HG02852 (cell line): ENCODE data around the gene C11orf65.
"Not testable (repeated sequence)": the region's sequence is repeated elsewhere in the genome, so short reads cannot be mapped to it uniquely, and the experiment has no call there.

Experiments
- ATAC-seq: cut with Tn5 transposase; IDR thresholded peaks from one replicate; pipeline ENCODE4 v1.9.1; 2021; ENCODE audit warnings: mild to moderate bottlenecking, moderate library complexity; ENCODE audit not compliant: unreplicated experiment

C11orf65 gene

DNA sequence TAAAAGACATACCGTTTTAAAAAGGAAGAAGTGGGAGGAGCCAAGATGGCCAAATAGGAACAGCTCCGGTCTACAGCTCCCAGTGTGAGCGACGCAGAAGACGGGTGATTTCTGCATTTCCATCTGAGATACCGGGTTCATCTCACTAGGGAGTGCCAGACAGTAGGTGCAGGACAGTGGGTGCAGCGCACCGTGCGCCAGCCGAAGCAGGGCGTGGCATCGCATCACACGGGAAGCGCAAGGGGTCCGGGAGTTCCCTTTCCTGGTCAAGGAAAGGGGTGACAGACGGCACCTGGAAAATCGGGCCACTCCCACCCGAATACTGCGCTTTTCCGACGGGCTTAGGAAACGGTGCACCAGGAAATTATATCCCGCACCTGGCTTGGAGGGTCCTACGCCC lies 93.8 kb downstream of the C11orf65 start:
- not testable (repeated sequence) for ATAC-seq

DNA sequence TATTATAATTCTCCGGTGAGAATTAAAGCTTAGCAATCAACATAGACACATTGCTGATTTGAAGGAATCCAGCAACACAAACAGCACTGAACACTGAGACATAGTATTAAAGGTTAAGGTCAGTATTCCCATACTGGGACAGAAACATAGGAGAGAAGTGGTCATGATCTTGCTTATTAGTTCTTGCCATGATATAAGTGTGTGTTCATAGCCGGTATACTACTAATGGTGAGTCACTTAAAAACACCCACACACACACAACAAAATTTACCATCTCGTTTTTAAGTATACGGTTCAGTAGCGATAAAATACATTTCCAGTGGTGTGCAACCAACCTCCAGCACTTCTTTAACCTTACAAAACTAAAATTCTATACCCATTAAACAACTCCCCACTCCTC lies 96.3 kb downstream of the C11orf65 start:
- no peak for ATAC-seq

DNA sequence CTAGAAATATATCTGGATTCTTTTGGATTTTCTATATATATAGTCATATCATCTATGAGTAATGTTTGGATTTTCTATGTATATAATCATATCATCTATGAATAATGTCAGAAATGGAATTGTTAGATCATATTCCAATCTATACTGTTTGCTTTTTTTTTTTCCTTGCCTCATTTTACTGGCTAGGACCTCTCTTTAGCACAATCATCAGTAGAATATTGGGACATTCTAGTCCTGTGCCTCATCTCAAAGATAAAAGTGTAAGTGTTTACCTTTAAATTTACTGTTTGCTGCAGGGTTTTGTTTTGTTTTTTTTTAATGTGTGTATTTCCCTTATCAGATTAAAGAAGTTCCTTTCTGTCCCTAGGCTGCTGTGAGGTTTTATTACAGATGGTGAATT lies 97.0 kb downstream of the C11orf65 start:
- no peak for ATAC-seq

DNA sequence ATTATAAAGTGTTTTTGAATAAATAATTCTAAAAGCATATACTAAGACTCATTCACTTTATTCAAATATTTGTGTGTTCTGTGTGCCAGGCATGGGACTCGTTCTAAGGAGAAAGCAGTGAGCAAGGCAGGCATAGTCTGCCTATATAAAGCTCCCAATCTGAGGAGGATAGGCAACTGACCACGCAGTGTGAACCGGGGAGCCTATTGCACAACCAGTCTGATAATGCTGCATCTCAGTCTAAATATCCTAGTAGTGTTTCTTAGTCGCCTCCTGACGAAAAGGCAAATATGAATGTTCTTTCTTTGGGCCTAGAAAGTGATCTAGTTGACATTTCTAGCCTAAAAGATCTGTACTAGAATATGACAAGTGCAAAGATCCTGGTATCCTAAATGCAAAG lies 98.3 kb downstream of the C11orf65 start:
- no peak for ATAC-seq

DNA sequence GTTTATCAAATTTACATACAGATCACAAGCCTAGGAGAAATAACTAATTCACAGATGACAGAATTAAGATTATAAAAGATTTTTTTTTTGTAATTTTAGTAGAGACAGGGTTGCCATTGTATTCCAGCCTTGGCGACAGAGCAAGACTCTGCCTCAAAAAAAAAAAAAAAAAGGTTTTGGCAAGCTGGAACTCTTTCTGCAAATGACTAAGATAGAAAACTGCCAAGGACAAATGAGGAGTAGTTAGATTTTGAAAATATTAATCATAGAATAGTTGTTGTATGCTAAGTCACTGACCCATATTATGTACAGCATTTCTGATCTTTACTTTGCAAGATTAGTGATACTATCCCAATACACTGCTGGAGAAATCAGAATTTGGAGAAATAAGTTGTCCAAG lies 99.2 kb downstream of the C11orf65 start:
- ATAC-seq: no peak

DNA sequence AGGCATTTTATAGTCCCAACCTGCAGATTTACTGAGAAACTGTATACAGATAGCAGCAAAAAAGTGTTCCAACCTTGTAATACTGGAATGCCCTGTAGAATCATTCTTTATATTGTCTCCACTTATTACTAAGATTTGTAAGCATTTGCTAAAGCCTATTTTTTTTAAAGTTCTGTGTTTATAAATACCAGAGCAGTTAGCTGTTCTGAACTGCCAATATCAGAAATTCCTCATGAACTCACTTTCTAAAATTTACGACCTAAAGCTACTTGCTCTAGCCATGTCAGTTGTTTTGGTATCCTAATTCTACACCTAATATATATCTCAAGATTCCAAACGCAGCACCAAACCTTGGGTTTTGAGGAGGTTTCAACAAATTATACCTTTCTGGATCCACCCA lies 103.2 kb downstream of the C11orf65 start:
- ATAC-seq: no peak

DNA sequence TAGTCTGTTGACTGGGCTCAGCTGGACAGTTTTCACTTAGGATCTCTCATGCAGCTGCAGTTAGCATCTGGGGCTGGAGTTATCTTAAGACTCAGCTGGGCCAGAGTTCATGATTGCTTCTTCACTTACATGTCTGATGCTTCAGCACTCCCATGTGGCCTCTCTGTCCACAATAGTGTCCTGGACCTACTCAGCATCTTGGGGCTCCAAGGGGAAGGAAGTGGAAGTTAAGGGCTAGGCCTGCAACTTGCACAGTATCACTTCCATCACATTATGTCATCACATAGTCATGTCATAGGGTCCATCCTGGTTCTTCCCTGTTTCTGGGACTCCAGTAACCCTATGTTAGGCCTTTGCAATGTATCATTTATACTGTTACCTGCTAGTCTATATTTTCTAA lies 115.9 kb downstream of the C11orf65 start:
- no peak for ATAC-seq

DNA sequence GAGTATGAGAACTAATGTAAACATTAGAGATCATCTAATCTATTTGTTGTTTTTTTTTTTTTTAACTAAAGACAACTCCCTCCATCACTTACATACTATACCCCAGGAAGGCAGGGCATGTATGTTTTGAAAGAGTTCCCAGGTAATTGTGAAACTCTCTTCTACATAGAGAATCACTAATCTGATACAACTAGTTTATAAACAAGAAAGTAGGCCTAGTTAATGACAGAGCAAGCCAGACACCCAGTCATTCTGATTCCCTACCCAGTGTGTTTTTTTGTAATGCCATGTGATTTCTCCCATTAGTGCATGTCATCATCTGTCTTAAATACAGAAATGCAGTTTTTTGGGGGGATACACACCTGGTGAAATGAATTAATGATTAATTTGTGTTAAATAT lies 120.9 kb downstream of the C11orf65 start:
- ATAC-seq: no peak

DNA sequence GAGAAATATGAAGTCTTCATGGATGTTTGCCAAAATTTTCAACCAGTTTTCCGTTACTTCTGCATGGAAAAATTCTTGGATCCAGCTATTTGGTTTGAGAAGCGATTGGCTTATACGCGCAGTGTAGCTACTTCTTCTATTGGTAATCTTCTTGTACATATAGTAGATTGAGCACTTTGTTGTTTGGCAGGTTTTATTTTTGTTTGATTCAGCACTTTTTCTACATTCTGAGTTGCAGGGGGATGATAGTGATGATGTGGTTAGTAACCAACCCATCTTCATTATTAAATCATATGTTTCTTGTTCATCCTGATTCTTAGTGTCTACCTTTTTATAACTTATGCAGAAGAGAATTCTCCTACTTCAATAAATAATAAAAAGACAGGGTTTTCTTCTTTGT lies 121.6 kb downstream of the C11orf65 start:
- no peak for ATAC-seq

DNA sequence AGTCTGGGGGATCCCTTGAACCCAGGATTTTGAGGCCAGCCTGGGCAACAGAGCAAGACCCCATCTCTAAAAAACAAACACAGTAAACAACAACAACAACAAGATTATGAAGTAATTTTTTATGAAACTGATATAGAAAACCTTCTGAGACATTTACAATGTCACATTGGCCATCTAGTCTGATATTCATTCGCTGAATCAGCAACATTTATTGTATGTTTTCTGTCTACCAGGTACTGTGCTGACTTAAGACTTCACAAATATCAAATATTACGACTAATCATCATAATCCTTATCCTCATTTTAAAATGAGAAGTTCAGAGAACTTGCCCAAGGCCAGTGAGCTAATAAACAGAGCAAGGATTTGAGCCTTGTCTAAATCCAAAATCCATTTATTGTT lies 123.6 kb downstream of the C11orf65 start:
- ATAC-seq: no peak

DNA sequence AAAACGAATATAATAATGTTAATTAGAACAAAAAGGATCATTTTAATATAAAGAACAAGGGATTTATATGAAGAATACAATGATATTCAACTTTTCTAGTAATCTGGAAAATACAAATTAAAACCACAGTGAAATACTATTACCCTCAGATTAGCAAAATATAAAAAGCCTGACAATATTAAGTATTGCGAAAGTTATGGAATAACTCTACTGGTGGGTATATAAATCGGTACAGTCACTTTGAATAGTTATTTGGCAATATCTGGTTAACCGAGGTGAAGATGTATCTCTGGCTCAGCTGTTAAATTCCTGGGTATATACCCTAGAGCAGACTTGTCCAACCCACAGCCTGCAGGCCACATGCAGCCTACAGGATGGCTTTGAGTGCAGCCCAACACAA lies 125.7 kb downstream of the C11orf65 start:
- no peak for ATAC-seq

DNA sequence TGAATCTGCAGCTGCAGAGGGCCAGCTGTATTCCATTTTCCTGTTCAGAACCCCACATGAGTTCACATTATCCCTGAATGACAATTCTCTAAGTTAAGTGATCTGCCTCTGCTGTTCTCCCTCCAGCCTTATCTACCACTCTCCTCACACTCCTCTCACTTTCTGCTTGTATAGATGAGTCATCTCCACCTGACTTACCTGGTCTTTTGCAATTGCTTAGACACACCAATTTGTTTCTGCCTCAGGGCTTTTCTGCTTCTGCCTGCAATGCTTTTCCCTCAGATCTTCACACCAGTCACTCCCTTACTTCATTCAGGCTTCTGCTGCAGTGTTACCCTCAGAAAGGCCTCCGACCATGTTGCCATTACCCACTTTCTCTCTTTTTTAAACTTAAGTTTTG lies 126.4 kb downstream of the C11orf65 start:
- ATAC-seq: no peak

DNA sequence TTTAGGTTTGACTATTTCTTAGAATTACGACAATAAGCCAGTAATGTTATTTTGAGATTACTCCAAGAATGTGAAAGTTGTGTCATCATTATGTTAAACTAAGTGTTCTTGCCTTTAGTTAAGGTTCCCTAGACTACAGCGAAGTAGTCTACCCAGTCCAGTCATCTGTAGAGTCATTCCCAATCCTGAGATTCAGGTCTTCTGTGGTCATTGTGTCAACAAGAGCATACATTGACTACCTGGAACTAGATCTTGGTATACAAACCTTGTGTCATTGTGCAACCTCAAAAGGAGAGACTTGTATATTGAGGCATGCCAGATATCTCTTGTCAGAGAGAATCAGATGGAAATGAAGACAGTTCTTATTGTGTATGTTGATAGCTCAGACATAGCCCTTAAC lies 128.6 kb downstream of the C11orf65 start:
- ATAC-seq: no peak

DNA sequence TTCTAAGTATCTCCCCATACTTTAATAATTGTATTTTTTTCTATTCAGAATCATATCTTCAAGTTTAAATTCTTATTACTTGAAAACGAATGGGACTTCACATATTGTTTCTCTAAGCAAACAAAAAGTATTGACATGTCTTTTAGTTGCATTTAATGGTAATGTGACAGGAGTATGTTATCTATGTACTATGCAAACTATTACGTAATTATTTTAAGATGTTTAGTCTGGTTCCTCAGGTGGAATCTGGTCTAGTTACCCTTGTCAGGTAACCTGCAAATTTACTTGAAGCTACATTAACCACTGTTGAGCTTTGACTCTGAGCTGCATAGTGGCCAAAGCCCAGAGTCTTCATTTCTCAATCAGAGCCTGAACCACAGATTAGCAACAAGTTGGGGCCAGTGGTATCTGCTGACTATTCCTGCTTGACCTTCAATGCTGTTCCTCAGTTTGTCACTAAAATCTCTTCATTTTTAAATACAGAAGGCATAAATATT lies 133.9 kb downstream of the C11orf65 start:
- ATAC-seq: no peak
